H1 (cell line): Measurements from ENCODE around the gene TFB2M. TPM values are rescaled to one million over a fixed set of nuclear protein-coding genes. Genes with fewer than 3 reads are reported as not detected.

Experiments used
- ATF2 ChIP-seq: IDR thresholded peaks from 2 replicates; pipeline ENCODE4 v1.6.1; 2012; ENCODE audit warnings: low read length, inconsistent platforms
- CBX8 ChIP-seq: fragments of 300-800, 300-1000 bp; sonication (generic); IDR thresholded peaks from 2 replicates; pipeline ENCODE4 v1.7.1; 2016; ENCODE audit warnings: low read depth, low read length, borderline replicate concordance
- CTCF ChIP-seq, 3 experiments: IDR thresholded peaks; 1 replicate in 2 of 3; 2 replicates in 1 of 3; pipeline versions ENCODE4 v1.5.1 to v1.6.1; 2011; ENCODE audit warnings: low read length in 3 of 3, mild to moderate bottlenecking in 3 of 3, inconsistent platforms in 2 of 3, low read depth in 1 of 3, moderate library complexity in 1 of 3; ENCODE audit not compliant: insufficient read depth in 1 of 3; ENCODE audit errors: control extremely low read depth in 1 of 3
- EP300 ChIP-seq, 2 experiments: IDR thresholded peaks; 1 replicate in 1 of 2; 2 replicates in 1 of 2; pipeline ENCODE4 v1.6.1; 2011 to 2012; ENCODE audit warnings: low read depth in 2 of 2, low read length in 2 of 2, mild to moderate bottlenecking in 2 of 2, borderline replicate concordance in 1 of 2, inconsistent platforms in 1 of 2, moderate library complexity in 1 of 2
- FOSL1 ChIP-seq: IDR thresholded peaks from 2 replicates; pipeline ENCODE4 v1.6.1; 2011; ENCODE audit warnings: mild to moderate bottlenecking, low read depth, low read length, moderate library complexity; ENCODE audit not compliant: insufficient read depth
- KDM4A ChIP-seq: IDR thresholded peaks from one replicate; pipeline ENCODE4 v1.7.1; 2012; ENCODE audit warnings: low read depth, mild to moderate bottlenecking, moderate library complexity, low read length, inconsistent platforms; ENCODE audit not compliant: severe bottlenecking
- NRF1 ChIP-seq: IDR thresholded peaks from 2 replicates; pipeline ENCODE4 v1.6.1; 2011; ENCODE audit warnings: mild to moderate bottlenecking, low read depth, low read length, improper control_type of control experiment
- POLR2AphosphoS5 ChIP-seq: IDR thresholded peaks from 2 replicates; pipeline ENCODE4 v1.6.1; 2011; ENCODE audit warnings: low read depth, low read length
- POU5F1 ChIP-seq: IDR thresholded peaks from 2 replicates; pipeline ENCODE4 v1.6.1; 2011; ENCODE audit warnings: low read depth, mild to moderate bottlenecking, low read length, moderate library complexity
- RXRA ChIP-seq: IDR thresholded peaks from 2 replicates; pipeline ENCODE4 v1.6.1; 2011; ENCODE audit warnings: low read depth, mild to moderate bottlenecking, low read length, moderate library complexity; ENCODE audit not compliant: insufficient read depth
- SIX5 ChIP-seq: IDR thresholded peaks from 2 replicates; pipeline ENCODE4 v1.6.1; 2011; ENCODE audit warnings: mild to moderate bottlenecking, low read depth, low read length
- SP4 ChIP-seq: IDR thresholded peaks from 2 replicates; pipeline ENCODE4 v1.6.1; 2012; ENCODE audit warnings: low read length, inconsistent platforms
- SRF ChIP-seq: IDR thresholded peaks from 2 replicates; pipeline ENCODE4 v1.6.1; 2011; ENCODE audit warnings: mild to moderate bottlenecking, low read depth, low read length, moderate library complexity
- TAF1 ChIP-seq: IDR thresholded peaks from 2 replicates; pipeline ENCODE4 v1.6.1; 2011; ENCODE audit warnings: mild to moderate bottlenecking, low read depth, low read length
- TBP ChIP-seq: IDR thresholded peaks from 2 replicates; pipeline ENCODE4 v1.6.1; 2011; ENCODE audit warnings: low read depth, low read length, improper control_type of control experiment
- USF2 ChIP-seq: IDR thresholded peaks from 2 replicates; pipeline ENCODE4 v1.6.1; 2011; ENCODE audit warnings: low read length, improper control_type of control experiment
- YY1 ChIP-seq: IDR thresholded peaks from 2 replicates; pipeline ENCODE4 v1.6.1; 2011; ENCODE audit warnings: low read depth, mild to moderate bottlenecking, low read length
- ZNF274 ChIP-seq: IDR thresholded peaks from 2 replicates; pipeline ENCODE4 v1.7.0; 2012; ENCODE audit warnings: low read length, borderline replicate concordance; ENCODE audit errors: extremely low read depth
- polyA plus RNA-seq, 7 experiments: library from polyadenylated mRNA; depleted of rRNA in 3 of 7; stranded (reverse) in 5 of 7; unstranded in 2 of 7; fragments of >200 nt in 5 of 7; fragments of 200-250 nt in 2 of 7; gene quantifications; 1 replicate in 5 of 7; 2 replicates in 1 of 7; 4 replicates in 1 of 7; pipeline versions ENCODE4 v1.2.1 to v1.2.3, GENCODE V29; 2011 to 2013; ENCODE audit warnings: missing spikeins in 2 of 7, mixed read lengths in 2 of 7
- total RNA-seq: library from RNA; stranded (reverse); fragmentation: NEBNext Ultra II Directional; extraction: Animal tissue kit (Norgen Biotek cat#: 25700); gene quantifications from 2 replicates; pipeline ENCODE4 v1.2.1, GENCODE V29; 2021

TFB2M gene
- total and polyA plus RNA-seq, 2 of the 8 experiments (the other 6 are each of a cell fraction or from before 2014, with no cell fraction given): 10.4 to 22.0 TPM

GRCh38 chr1:246506674-246507481 is 59.2 kb downstream of the TFB2M start, which contains the start of gene SMYD3 (continued):
- TF ChIP-seq TAF1: no peak
- TF ChIP-seq RXRA: no peak
- no peak for TF ChIP-seq ATF2
- no peak for TF ChIP-seq SIX5
- TF ChIP-seq CTCF (IDR thresholded peaks at IDR 0.05; ENCODE audit: control extremely low read depth in 1 of 3, insufficient read depth in 1 of 3, low read depth in 1 of 3, low read length in 3 of 3): no peak
- no peak for TF ChIP-seq YY1
- no peak for TF ChIP-seq POU5F1
- TF ChIP-seq CBX8: no peak
- no peak for TF ChIP-seq ZNF274
- 0 out of 2 replicates have a peak, but pooled peaks have one; percentile 28 for TF ChIP-seq SP4
- TF ChIP-seq FOSL1: no peak
- no peak for TF ChIP-seq EP300 (IDR thresholded peaks at IDR 0.05; ENCODE audit: borderline replicate concordance in 1 of 2, low read depth in 2 of 2, low read length in 2 of 2)
- peak; percentile 84 for TF ChIP-seq NRF1
- TF ChIP-seq POLR2AphosphoS5: no peak; the same call in 1 of the 2 replicates
- no peak for TF ChIP-seq TBP
- TF ChIP-seq KDM4A: peak; percentile 86
- TF ChIP-seq USF2: no peak
- TF ChIP-seq SRF: no peak
